Measurements from ENCODE around the gene ABITRAM. TPM values are rescaled to one million over a fixed set of nuclear protein-coding genes. Genes with fewer than 3 reads are reported as not detected.

ABITRAM gene
- total and polyA plus RNA-seq, 2 of the 13 experiments (the other 11 are each of a cell fraction or from before 2014, with no cell fraction given) = 10.2 to 21.6 TPM

DNA sequence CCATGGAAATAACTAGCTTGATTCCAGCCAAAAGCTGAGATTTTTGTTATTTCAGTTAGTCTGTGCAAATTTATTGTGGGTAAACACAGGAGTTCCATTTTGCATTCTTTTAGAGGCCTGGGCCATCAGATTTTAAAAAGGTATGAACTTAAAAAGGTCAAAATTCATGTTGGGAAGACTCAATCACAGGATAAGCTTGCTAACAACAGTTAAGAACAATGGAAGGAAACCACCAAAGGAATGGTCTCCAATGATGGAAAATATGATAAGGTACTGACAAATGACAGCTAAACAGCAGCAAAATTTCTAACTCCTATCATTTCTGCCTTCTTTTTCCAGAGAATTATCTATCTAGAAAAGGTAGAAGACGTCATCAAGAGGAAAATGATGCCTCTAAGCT lies 16.0 kb downstream of the ABITRAM start:
- H3K27ac ChIP-seq (ENCODE audit: extremely low read length, insufficient read depth, low read length) = no peak overlapping the region
- FAIRE-seq = no peak
- intact Hi-C loops (cut with micrococcal nuclease; ENCODE audit: unreplicated experiment) = no loop called here
- no peak overlapping the region for H3K4me3 ChIP-seq (replicated peaks in 1 of 3; ENCODE audit: insufficient read depth in 1 of 3, low read depth in 2 of 3, low read length in 3 of 3)
- no peaks in the 10 kb centered on the region for H3K9me3 ChIP-seq (ENCODE audit: low read length)
- DNase-seq (ENCODE audit: low spot score) = no peak
- H3K9ac ChIP-seq (ENCODE audit: insufficient read depth, low read depth, low read length) = no peak overlapping the region
- ChIA-PET POLR2A (interaction anchor here (1.4 kb wide), 1 partner anchor 81 kb away, joined by 3 read pairs; no protein-coding TSS in a partner anchor), CTCF (ENCODE audit: low intra/inter-chr PET ratio, low total read pairs) (no interaction called here)
- H3K4me1 ChIP-seq (ENCODE audit: insufficient read depth, low read length) = peaks cover 8% of the 10 kb centered on the region
- ATAC-seq = no peak
- H3K27me3 ChIP-seq (ENCODE audit: control insufficient read depth in 1 of 2, insufficient read depth in 2 of 2, low read length in 2 of 2) = no peaks in the 10 kb centered on the region
- H3K36me3 ChIP-seq (replicated peaks in 1 of 2; ENCODE audit: control insufficient read depth in 1 of 2, insufficient read depth in 2 of 2, low read length in 2 of 2) = peaks cover 3 to 15% of the 10 kb centered on the region in 2 experiments; a peak in 4 of 5 replicates
- H4K20me1 ChIP-seq (ENCODE audit: insufficient read depth, low read length) = no peaks in the 10 kb centered on the region
- H3K79me2 ChIP-seq (ENCODE audit: insufficient read depth, low read length) = no peaks in the 10 kb centered on the region
- in situ Hi-C loops (cut with HindIII; ENCODE audit: extremely low pct_ligation_motif_present, low pct_unique_long_range_greater_than_20kb) = no loop called here
- TF ChIP-seq AHR (CRISPR knock-in tag; IDR thresholded peaks at IDR 0.05) (no peak), ZNF816 (CRISPR knock-in tag; IDR thresholded peaks at IDR 0.05; ENCODE audit: borderline replicate concordance) (no peak), DRAP1 (CRISPR knock-in tag; IDR thresholded peaks at IDR 0.05) (no peak), ATM (IDR thresholded peaks at IDR 0.05; ENCODE audit: borderline replicate concordance) (no peak), ZNF672 (CRISPR knock-in tag; IDR thresholded peaks at IDR 0.05) (no peak), XBP1 (CRISPR knock-in tag; IDR thresholded peaks at IDR 0.05) (no peak), ARNTL (CRISPR knock-in tag; IDR thresholded peaks at IDR 0.05) (no peak)
- TF ChIP-seq, protein P1, sequence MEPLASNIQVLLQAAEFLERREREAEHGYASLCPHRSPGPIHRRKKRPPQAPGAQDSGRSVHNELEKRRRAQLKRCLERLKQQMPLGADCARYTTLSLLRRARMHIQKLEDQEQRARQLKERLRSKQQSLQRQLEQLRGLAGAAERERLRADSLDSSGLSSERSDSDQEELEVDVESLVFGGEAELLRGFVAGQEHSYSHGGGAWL (CRISPR knock-in tag; IDR thresholded peaks at IDR 0.05) = no peak
- no peak overlapping the region for H2AFZ ChIP-seq (ENCODE audit: low read length)
- no TSS peak for BruUV-seq (replicated peaks)
- H3K4me2 ChIP-seq (ENCODE audit: low read depth, low read length) = no peak overlapping the region
- WGBS (ENCODE audit: low lambda C conversion rate) = 93% methylated on average over 1 of the region's 1 CpG

GRCh38 chr9:108951578-108951977 lies 17.4 kb downstream of the ABITRAM start:
- no TSS peak for BruUV-seq (replicated peaks)
- FAIRE-seq (no peak), DNase-seq (ENCODE audit: low spot score) (no peak), ATAC-seq (no peak)
- Histone ChIP-seq H4K20me1 (ENCODE audit: insufficient read depth, low read length) (no peaks in the 10 kb centered on the region), H3K4me1 (ENCODE audit: insufficient read depth, low read length) (no peaks in the 10 kb centered on the region), H3K4me2 (ENCODE audit: low read depth, low read length) (no peak overlapping the region), H3K27me3 (ENCODE audit: control insufficient read depth in 1 of 2, insufficient read depth in 2 of 2, low read length in 2 of 2) (no peaks in the 10 kb centered on the region), H3K36me3 (replicated peaks in 1 of 2; ENCODE audit: control insufficient read depth in 1 of 2, insufficient read depth in 2 of 2, low read length in 2 of 2) (peaks cover 3 to 15% of the 10 kb centered on the region in 2 experiments; a peak in 4 of 5 replicates), H2AFZ (ENCODE audit: low read length) (no peak overlapping the region), H3K9me3 (ENCODE audit: low read length) (no peaks in the 10 kb centered on the region), H3K27ac (ENCODE audit: extremely low read length, insufficient read depth, low read length) (no peak overlapping the region), H3K9ac (ENCODE audit: insufficient read depth, low read depth, low read length) (no peak overlapping the region), H3K79me2 (ENCODE audit: insufficient read depth, low read length) (no peaks in the 10 kb centered on the region), H3K4me3 (replicated peaks in 1 of 3; ENCODE audit: insufficient read depth in 1 of 3, low read depth in 2 of 3, low read length in 3 of 3) (no peak overlapping the region)
- 95% methylated on average over 2 of the region's 2 CpGs for WGBS (ENCODE audit: low lambda C conversion rate)
- CTCF ChIA-PET (ENCODE audit: low intra/inter-chr PET ratio, low total read pairs) = no interaction called here
- in situ Hi-C loops (cut with HindIII; ENCODE audit: extremely low pct_ligation_motif_present, low pct_unique_long_range_greater_than_20kb) (no loop called here), intact Hi-C loops (cut with micrococcal nuclease; ENCODE audit: unreplicated experiment) (no loop called here)
- TF ChIP-seq XRCC5 (optimal IDR thresholded peaks at IDR 0.05; ENCODE audit: low read length) (no peak), MAF1 (CRISPR knock-in tag; IDR thresholded peaks at IDR 0.05; ENCODE audit: borderline replicate concordance) (no peak), CENPT (CRISPR knock-in tag; IDR thresholded peaks at IDR 0.05; ENCODE audit: low read depth) (no peak), ZNF496 (CRISPR knock-in tag; IDR thresholded peaks at IDR 0.05; ENCODE audit: insufficient replicate concordance) (no peak)
- TF ChIP-seq, protein P2, sequence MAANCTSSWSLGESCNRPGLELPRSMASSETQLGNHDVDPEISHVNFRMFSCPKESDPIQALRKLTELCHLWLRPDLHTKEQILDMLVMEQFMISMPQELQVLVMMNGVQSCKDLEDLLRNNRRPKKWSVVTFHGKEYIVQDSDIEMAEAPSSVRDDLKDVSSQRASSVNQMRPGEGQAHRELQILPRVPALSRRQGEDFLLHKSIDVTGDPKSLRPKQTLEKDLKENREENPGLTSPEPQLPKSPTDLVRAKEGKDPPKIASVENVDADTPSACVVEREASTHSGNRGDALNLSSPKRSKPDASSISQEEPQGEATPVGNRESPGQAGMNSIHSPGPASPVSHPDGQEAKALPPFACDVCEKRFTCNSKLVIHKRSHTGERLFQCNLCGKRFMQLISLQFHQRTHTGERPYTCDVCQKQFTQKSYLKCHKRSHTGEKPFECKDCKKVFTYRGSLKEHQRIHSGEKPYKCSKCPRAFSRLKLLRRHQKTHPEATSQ (CRISPR knock-in tag; IDR thresholded peaks at IDR 0.05; ENCODE audit: borderline replicate concordance) = no peak
- POLR2A ChIA-PET = no interaction called here
